ENCODE data around the gene RGP1. TPM values are rescaled to one million over a fixed set of nuclear protein-coding genes. Genes with fewer than 3 reads are reported as not detected.

Gene RGP1
- total and polyA plus RNA-seq, 7 experiments from 2014 or later: 8.8 to 28.8 (median 22.4) TPM

GRCh38 chr9:35716230-35716629 is 32.9 kb upstream of the RGP1 start:
- Histone ChIP-seq H3K4me3 (ENCODE audit: low read length) (no peak overlapping the region), H3K9me3 (ENCODE audit: control insufficient read depth in 2 of 3, low read length in 3 of 3) (no peaks in the 10 kb centered on the region), H3K4me1 (ENCODE audit: control insufficient read depth in 2 of 2, insufficient read depth in 2 of 2, low read length in 2 of 2) (no peaks in the 10 kb centered on the region), H3K27me3 (ENCODE audit: control insufficient read depth in 2 of 2, insufficient read depth in 2 of 2, low read length in 2 of 2) (no peaks in the 10 kb centered on the region), H3K27ac (ENCODE audit: low read depth, low read length) (no peak overlapping the region), H3K36me3 (ENCODE audit: control insufficient read depth in 2 of 3, insufficient read depth in 3 of 3, low read length in 3 of 3) (peaks cover 34 to 100% (median 81%) of the 10 kb centered on the region in 3 experiments)
- no peak for ATAC-seq
- H3K9me3 Mint-ChIP-seq: peaks cover 0 to 1% (median 0%) of the 10 kb centered on the region in 11 donors
- H3K36me3 Mint-ChIP-seq: peaks cover 17 to 64% (median 30%) of the 10 kb centered on the region in 5 donors
- intact Hi-C loops (cut with micrococcal nuclease): no loop called here
- no peak for DNase-seq
- H3K27ac Mint-ChIP-seq: peak overlapping the region in 4 of 9 donors; percentile 30 to 87 (median 77)
- H3K4me1 Mint-ChIP-seq: peaks cover 0 to 5% (median 0%) of the 10 kb centered on the region in 7 donors
- no peaks in the 10 kb centered on the region for H3K27me3 Mint-ChIP-seq
- CTCF ChIA-PET: no interaction called here
- no peak overlapping the region for H3K4me3 Mint-ChIP-seq
- POLR2A ChIA-PET: interaction anchor here (0.6 to 1.4 kb wide), 4 partner anchors 11 to 69 kb away, joined by 3 to 5 read pairs (median 4); partner anchors contain the start of gene SIT1

DNA sequence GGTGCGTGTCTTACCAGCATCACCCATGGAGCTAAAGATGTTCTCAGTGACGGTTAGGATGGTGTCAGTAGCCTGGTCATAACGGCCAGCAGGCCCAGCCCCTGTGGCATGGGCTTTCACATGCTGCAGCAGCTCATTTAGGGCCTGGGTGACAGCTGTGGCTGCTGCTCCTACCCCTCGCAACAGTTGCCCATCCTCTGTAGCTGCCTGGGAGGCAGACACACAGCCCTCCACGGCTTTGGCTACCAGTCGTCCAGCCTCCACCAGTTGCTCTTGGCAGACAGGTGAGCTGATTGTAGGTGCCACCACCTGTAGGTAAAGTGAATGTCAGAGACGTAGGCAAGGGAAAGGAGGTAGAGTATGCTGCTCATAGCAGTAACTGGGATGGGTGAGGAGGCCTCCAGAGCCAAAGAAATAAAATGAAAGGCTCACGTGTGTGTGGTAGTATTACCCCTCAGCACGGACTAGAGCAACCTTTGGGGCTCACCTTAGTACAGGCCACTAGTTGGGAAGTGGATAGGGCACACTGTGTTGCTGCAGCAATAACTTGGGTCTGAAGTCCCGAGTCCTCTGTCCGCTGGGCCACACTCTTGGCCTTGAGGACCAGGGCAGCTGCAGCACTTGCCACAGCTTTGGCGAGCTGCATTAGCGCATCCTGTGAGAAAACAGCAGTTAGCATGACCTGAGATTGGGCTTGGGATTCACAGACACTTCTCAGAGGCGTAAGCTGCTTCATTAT is 31.8 kb upstream of the RGP1 start:
- intact Hi-C loops (cut with micrococcal nuclease): no loop called here
- Mint-ChIP-seq H3K4me1 (peaks cover 0 to 13% (median 0%) of the 10 kb centered on the region in 7 donors), H3K27me3 (no peaks in the 10 kb centered on the region), H3K4me3 (no peak overlapping the region), H3K36me3 (peaks cover 27 to 67% (median 34%) of the 10 kb centered on the region in 5 donors), H3K9me3 (peaks cover 0 to 1% (median 0%) of the 10 kb centered on the region in 11 donors), H3K27ac (peak overlapping the region in 1 of 9 donors; percentile 71)
- ATAC-seq: no peak
- Histone ChIP-seq H3K36me3 (ENCODE audit: control insufficient read depth in 2 of 3, insufficient read depth in 3 of 3, low read length in 3 of 3) (peaks cover 44 to 100% (median 82%) of the 10 kb centered on the region in 3 experiments), H3K4me1 (ENCODE audit: control insufficient read depth in 2 of 2, insufficient read depth in 2 of 2, low read length in 2 of 2) (no peaks in the 10 kb centered on the region), H3K4me3 (ENCODE audit: low read length) (no peak overlapping the region), H3K27me3 (ENCODE audit: control insufficient read depth in 2 of 2, insufficient read depth in 2 of 2, low read length in 2 of 2) (no peaks in the 10 kb centered on the region), H3K9me3 (ENCODE audit: control insufficient read depth in 2 of 3, low read length in 3 of 3) (no peaks in the 10 kb centered on the region), H3K27ac (ENCODE audit: low read depth, low read length) (no peak overlapping the region)
- POLR2A ChIA-PET: no interaction called here
- DNase-seq: no peak
- CTCF ChIA-PET: interaction anchor here (0.8 to 1.2 kb wide), 2 partner anchors 11 to 21 kb away, joined by 3 to 6 read pairs; no protein-coding TSS in a partner anchor

GRCh38 chr9:35718721-35719511 is 30.2 kb upstream of the RGP1 start:
- Histone ChIP-seq H3K9me3 (ENCODE audit: control insufficient read depth in 2 of 3, low read length in 3 of 3) (no peaks in the 10 kb centered on the region), H3K36me3 (ENCODE audit: control insufficient read depth in 2 of 3, insufficient read depth in 3 of 3, low read length in 3 of 3) (peaks cover 52 to 100% (median 85%) of the 10 kb centered on the region in 3 experiments), H3K27ac (ENCODE audit: low read depth, low read length) (no peak overlapping the region), H3K27me3 (ENCODE audit: control insufficient read depth in 2 of 2, insufficient read depth in 2 of 2, low read length in 2 of 2) (no peaks in the 10 kb centered on the region), H3K4me1 (ENCODE audit: control insufficient read depth in 2 of 2, insufficient read depth in 2 of 2, low read length in 2 of 2) (no peaks in the 10 kb centered on the region), H3K4me3 (ENCODE audit: low read length) (no peak overlapping the region)
- Mint-ChIP-seq H3K4me1 (peaks cover 0 to 13% (median 0%) of the 10 kb centered on the region in 7 donors), H3K36me3 (peaks cover 26 to 64% (median 37%) of the 10 kb centered on the region in 5 donors), H3K9me3 (peaks cover 0 to 1% (median 0%) of the 10 kb centered on the region in 11 donors), H3K27ac (peak overlapping the region in 3 of 9 donors; percentile 8 to 70 (median 19)), H3K4me3 (no peak overlapping the region), H3K27me3 (no peaks in the 10 kb centered on the region)
- no peak for DNase-seq
- ChIA-PET CTCF (interaction anchor here (1.2 kb wide), 1 partner anchor 22 kb away, joined by 4 read pairs; no protein-coding TSS in a partner anchor), POLR2A (no interaction called here)
- ATAC-seq: peak; percentile 75
- intact Hi-C loops (cut with micrococcal nuclease): no loop called here

DNA sequence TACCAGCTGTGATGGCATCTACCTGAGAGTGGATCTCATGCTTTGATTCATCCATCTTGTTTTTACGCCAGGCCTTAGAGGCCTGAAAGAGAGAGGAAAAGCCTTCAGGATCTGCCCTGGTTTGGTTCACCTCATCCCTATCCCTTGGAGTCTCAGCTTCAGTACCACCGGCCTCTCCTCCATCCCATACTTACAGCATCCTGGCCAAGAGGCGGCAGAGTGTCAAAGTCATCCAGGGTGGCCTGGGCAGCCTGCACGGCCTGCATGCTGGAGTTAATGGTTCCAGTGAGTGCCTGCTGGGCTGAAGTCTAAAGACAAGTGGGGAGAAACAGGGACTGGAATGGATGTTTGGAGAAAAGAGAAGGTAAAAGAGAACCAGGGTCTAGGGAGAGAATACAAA is 29.5 kb upstream of the RGP1 start:
- H3K4me1 ChIP-seq (ENCODE audit: control insufficient read depth in 2 of 2, insufficient read depth in 2 of 2, low read length in 2 of 2): no peaks in the 10 kb centered on the region
- no peak overlapping the region for H3K27ac ChIP-seq (ENCODE audit: low read depth, low read length)
- H3K9me3 Mint-ChIP-seq: peaks cover 0 to 1% (median 0%) of the 10 kb centered on the region in 11 donors
- H3K36me3 Mint-ChIP-seq: peaks cover 28 to 62% (median 39%) of the 10 kb centered on the region in 5 donors
- H3K36me3 ChIP-seq (ENCODE audit: control insufficient read depth in 2 of 3, insufficient read depth in 3 of 3, low read length in 3 of 3): peaks cover 52 to 100% (median 86%) of the 10 kb centered on the region in 3 experiments
- intact Hi-C loops (cut with micrococcal nuclease): no loop called here
- peaks cover 0 to 14% (median 3%) of the 10 kb centered on the region in 7 donors for H3K4me1 Mint-ChIP-seq
- no peaks in the 10 kb centered on the region for H3K9me3 ChIP-seq (ENCODE audit: control insufficient read depth in 2 of 3, low read length in 3 of 3)
- no peaks in the 10 kb centered on the region for H3K27me3 Mint-ChIP-seq
- ChIA-PET CTCF (no interaction called here), POLR2A (no interaction called here)
- peak overlapping the region in 2 of 9 donors; percentile 8 to 19 for H3K27ac Mint-ChIP-seq
- no peak overlapping the region for H3K4me3 ChIP-seq (ENCODE audit: low read length)
- ATAC-seq (no peak), DNase-seq (no peak)
- H3K4me3 Mint-ChIP-seq: no peak overlapping the region
- H3K27me3 ChIP-seq (ENCODE audit: control insufficient read depth in 2 of 2, insufficient read depth in 2 of 2, low read length in 2 of 2): no peaks in the 10 kb centered on the region

DNA sequence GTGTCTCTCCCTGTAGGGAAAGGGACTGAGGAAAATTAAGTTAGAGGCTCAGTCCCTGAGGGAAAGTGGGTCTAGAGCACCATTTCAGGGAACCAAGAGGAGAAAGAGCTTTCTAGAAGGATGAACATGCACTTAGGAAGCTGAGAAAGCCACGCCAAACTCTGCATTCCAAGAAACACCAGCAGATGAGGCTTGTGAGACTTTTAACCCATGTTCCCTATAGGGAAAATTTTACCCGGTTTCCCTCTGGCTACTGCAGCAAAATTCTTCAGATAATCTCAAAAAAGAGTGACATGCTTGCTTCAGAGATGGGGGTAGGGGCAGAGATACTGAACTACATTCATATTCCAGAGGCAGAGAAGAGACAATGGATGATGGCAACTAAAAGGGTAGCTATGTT is 25.7 kb upstream of the RGP1 start:
- Histone ChIP-seq H3K4me1 (ENCODE audit: control insufficient read depth in 2 of 2, insufficient read depth in 2 of 2, low read length in 2 of 2) (peaks cover 17 to 18% of the 10 kb centered on the region in 2 donors), H3K27me3 (ENCODE audit: control insufficient read depth in 2 of 2, insufficient read depth in 2 of 2, low read length in 2 of 2) (no peaks in the 10 kb centered on the region), H3K4me3 (ENCODE audit: low read length) (no peak overlapping the region), H3K36me3 (ENCODE audit: control insufficient read depth in 2 of 3, insufficient read depth in 3 of 3, low read length in 3 of 3) (peaks cover 44 to 73% (median 62%) of the 10 kb centered on the region in 3 experiments), H3K9me3 (ENCODE audit: control insufficient read depth in 2 of 3, low read length in 3 of 3) (no peaks in the 10 kb centered on the region), H3K27ac (ENCODE audit: low read depth, low read length) (no peak overlapping the region)
- H3K36me3 Mint-ChIP-seq: peaks cover 24 to 41% (median 30%) of the 10 kb centered on the region in 5 donors
- H3K4me1 Mint-ChIP-seq: peaks cover 0 to 23% (median 8%) of the 10 kb centered on the region in 7 donors
- intact Hi-C loops (cut with micrococcal nuclease): no loop called here
- no peak overlapping the region for H3K4me3 Mint-ChIP-seq
- POLR2A ChIA-PET: interaction anchor here (1.0 kb wide), 1 partner anchor 10 kb away, joined by 3 read pairs; no protein-coding TSS in a partner anchor
- ATAC-seq: no peak
- H3K27ac Mint-ChIP-seq: peak overlapping the region in 1 of 9 donors; percentile 31
- CTCF ChIA-PET: interaction anchor here (0.7 to 0.9 kb wide), 2 partner anchors 31 to 159 kb away, joined by 3 read pairs; no protein-coding TSS in a partner anchor
- no peaks in the 10 kb centered on the region for H3K27me3 Mint-ChIP-seq
- peaks cover 0 to 2% (median 0%) of the 10 kb centered on the region in 11 donors for H3K9me3 Mint-ChIP-seq
- no peak for DNase-seq

DNA sequence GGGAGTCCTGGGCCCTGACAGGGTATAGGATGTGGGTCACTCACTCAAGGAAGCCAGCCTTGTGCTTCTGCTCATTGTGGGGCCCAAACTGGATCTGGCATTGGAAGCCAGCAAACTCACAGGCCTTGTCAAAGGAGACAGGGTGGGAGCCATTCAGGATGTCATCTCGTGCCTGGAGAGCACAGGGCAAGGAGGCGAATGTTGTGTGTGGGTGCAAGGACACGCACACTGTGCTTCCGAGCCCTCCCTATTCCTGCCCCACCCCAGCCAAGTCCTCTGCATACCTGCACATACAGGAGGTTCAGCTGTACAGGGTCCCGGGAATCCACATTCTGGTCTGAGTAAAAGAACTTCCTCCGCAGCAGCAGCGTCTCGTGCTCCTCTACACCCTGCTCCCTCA is 25.2 kb upstream of the RGP1 start:
- intact Hi-C loops (cut with micrococcal nuclease): no loop called here
- POLR2A ChIA-PET: interaction anchor here (1.0 kb wide), 1 partner anchor 9 kb away, joined by 3 read pairs; no protein-coding TSS in a partner anchor
- H3K36me3 Mint-ChIP-seq: peaks cover 24 to 39% (median 29%) of the 10 kb centered on the region in 5 donors

More for the DNA sequence above, 25.2 kb upstream of the RGP1 start:
- DNase-seq (no peak), ATAC-seq (no peak)
- no peaks in the 10 kb centered on the region for H3K9me3 ChIP-seq (ENCODE audit: control insufficient read depth in 2 of 3, low read length in 3 of 3)
- peaks cover 21 to 22% of the 10 kb centered on the region in 2 donors for H3K4me1 ChIP-seq (ENCODE audit: control insufficient read depth in 2 of 2, insufficient read depth in 2 of 2, low read length in 2 of 2)
- CTCF ChIA-PET: interaction anchor here (0.7 kb wide), 2 partner anchors 158 to 252 kb away, joined by 3 read pairs; no protein-coding TSS in a partner anchor
- Mint-ChIP-seq H3K27me3 (no peaks in the 10 kb centered on the region), H3K27ac (no peak overlapping the region), H3K4me1 (peaks cover 0 to 23% (median 8%) of the 10 kb centered on the region in 7 donors), H3K4me3 (no peak overlapping the region), H3K9me3 (peaks cover 0 to 2% (median 0%) of the 10 kb centered on the region in 11 donors)
- H3K27me3 ChIP-seq (ENCODE audit: control insufficient read depth in 2 of 2, insufficient read depth in 2 of 2, low read length in 2 of 2): no peaks in the 10 kb centered on the region
- H3K27ac ChIP-seq (ENCODE audit: low read depth, low read length): no peak overlapping the region
- no peak overlapping the region for H3K4me3 ChIP-seq (ENCODE audit: low read length)
- H3K36me3 ChIP-seq (ENCODE audit: control insufficient read depth in 2 of 3, insufficient read depth in 3 of 3, low read length in 3 of 3): peaks cover 39 to 68% (median 59%) of the 10 kb centered on the region in 3 experiments
